Stimulated activated CD4-positive, alpha-beta T cell treated with anti-CD3 and anti-CD28 coated beads, Interleukin-2, amount 100 ng/mL, for 48 hours (primary cell): ENCODE results near the gene GPER1.
A peak's percentile ranks its signal among the peaks of the same experiment; 100 is the strongest.
"Not testable (repeated sequence)": the region's sequence is repeated elsewhere in the genome, so short reads cannot be mapped to it uniquely, and the experiment has no call there.

Experiments
- DNase-seq, 2 donors: peaks; one replicate each; pipeline ENCODE4 v3.0.0-alpha.2; 2020

GPER1 gene

DNA sequence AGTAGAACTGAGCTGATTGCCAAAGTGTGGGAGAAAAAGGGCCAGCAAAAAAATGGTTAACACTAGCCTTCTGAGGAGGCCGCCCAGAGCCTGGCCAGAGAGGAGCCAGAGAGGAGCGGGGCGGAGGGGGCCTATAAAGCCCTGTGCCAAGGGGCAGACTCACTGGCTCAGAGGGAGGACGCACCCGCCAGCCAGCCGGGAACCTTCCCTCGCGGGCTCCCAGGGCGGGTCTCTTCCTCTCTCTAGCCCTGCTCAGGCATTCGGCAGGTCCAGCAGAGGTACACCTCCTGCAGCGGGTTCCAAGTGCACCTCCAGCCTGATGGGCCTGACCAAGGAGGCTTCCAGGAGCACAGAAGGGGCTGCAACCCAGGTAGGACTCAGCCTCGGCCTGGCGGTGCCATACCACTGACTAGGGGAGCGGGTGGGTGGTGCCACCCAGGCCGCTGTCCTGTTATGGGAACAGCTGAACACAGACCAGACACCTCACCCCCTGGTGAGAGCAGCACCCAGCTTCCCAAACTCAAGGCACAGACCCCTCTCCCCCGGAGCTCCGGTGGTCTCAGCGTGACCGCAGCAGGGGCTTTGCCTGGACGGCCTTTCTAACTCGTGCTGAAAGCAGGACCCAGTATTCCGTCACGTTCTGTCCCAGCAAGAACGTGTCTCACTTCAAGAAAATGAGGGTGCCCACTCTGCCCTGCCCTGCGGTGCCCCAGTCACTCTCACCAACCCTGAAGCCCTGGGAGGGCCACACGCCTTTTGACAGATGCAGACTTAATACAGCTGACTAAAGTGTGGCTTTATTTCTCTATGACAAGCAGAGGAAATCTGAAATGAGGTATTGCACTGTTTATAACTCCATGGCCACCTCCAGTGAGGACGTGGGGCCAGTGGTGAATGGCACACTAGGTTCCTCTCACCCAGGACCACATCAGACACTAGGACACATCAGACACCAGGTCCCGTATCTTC, at the start of gene GPER1:
Gene GPER1 (plus strand): TSS at position 162 of the 969 bp plus-strand sequence. CDS start 3,616 bp downstream, outside the sequence.
- no peak for DNase-seq

DNA sequence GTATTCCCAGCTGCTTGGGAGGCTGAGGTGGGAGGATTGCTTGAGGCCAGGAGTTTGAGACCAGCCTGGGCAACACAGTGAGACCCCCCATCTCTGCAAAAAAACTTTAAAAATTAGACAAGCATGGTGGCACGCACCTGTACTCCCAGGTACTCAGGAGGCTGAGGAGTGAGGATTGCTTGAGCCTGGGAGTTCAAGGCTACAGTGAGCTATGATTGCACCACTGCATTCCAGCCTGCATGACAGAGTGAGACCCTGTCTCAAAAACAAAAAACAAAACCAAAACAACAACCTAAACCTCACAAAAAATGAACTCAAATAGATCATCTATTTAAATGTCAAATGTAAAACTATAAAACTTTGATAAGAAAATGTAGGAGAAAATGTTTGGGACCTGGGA, 47.7 kb upstream of the GPER1 start:
- DNase-seq: not testable (repeated sequence)

DNA sequence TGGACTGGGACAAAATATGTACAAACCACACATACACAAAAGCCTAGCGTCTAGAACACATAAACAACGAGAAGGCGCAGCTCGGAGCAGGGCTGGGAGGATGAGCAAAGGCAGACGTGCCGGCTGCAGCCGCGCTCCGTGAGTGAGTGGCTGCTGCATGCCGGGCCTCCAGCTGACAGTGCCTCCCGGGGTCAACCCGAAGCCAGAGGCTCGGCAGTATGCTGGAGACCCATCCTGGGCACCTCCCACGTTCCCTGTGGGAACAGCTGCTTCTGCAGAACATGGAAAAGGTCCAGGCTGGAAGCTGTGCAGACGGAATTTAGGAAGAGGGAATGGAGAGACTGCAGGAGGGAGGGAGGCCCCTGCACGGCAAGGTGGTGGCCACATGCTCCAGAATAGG, 47.1 kb upstream of the GPER1 start:
- DNase-seq: no peak

DNA sequence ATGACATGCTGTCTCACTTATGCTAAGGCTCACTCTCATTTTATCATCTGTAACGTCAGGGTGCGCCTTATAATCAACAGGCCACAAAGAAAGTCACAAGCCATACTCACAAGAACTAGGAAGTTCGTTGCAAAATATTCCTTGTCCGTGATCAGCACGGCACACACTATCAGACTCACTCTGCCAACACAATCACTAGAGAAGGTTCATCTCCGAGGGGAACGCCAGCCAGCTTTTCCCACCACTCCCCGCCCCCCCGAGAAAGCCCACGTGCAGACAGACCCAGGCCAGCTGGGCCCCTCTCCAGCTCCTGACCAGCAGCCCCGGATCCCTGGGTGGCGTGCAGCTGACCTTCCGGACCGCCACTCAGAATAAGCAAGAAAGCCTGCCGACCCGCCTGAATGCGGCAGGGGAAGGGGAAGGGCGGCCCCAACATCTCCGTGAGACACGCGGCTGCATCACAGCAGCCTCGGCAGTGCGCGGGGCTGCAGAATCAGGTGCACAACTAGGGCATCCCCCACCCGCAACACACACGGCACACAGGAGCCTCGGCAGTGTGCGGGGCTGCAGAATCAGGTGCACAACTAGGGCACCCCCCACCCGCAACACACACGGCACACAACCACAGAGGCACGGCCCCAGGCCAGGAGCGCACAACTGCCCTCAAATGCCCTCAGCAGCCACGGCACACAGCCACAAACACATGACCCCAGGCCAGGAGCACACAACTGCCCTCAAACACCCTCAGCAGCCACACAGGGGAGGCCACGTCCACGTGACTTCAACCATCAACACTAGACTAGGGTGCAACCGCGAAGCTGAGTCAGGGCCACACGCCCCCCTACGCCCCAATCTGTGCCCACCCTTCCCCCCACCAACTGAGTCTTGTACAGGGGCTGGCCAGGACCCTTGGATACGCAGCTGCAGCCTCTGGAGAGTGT, 46.1 kb upstream of the GPER1 start:
- no peak for DNase-seq

DNA sequence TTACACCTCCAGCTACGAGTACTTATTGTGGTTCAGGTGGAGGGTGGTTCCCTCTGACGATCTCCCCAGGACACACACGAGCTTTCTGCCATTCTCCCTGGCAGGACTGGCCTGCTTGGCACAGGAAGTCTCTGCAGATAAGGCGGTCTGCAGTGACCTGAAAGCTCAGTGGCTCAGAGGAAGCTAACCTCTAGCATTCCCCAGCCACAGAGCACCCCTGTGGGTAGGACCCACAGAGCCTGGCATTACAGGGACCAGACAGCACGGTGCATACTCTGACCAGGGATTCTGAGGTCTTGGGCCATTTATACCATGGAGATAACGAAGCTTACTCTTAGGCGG, 45.5 kb upstream of the GPER1 start:
- DNase-seq: no peak

DNA sequence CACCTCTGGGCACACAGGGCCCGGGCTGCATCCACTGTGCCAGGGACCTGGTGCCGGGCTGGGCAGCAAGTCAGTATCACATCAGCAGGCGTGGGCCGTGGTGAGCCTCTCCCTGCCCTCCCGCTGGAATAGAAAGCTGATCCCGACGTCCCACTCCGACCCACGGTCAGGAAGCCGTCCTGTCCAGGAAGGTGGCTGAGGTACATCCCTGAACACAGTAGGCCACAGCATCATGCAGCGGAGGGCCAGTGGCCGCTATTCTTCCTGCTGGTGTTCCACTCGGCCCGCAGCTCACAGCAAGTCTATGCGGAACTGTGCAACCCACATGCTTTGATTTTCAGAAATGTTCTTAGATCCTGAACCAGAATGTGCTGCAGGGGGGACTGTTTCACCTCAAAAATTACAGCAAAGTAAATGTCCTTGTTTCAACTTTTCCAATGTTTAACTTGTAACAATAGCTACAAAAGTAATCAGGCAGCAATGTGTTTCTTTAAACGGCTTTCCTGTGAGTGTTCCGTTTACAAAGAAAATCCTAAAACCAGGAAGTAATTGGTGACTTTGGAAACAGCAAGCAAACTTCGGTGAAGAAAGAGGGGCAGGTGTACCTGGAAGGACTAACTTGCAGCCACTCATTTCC, 44.2 kb upstream of the GPER1 start:
- DNase-seq: no peak

DNA sequence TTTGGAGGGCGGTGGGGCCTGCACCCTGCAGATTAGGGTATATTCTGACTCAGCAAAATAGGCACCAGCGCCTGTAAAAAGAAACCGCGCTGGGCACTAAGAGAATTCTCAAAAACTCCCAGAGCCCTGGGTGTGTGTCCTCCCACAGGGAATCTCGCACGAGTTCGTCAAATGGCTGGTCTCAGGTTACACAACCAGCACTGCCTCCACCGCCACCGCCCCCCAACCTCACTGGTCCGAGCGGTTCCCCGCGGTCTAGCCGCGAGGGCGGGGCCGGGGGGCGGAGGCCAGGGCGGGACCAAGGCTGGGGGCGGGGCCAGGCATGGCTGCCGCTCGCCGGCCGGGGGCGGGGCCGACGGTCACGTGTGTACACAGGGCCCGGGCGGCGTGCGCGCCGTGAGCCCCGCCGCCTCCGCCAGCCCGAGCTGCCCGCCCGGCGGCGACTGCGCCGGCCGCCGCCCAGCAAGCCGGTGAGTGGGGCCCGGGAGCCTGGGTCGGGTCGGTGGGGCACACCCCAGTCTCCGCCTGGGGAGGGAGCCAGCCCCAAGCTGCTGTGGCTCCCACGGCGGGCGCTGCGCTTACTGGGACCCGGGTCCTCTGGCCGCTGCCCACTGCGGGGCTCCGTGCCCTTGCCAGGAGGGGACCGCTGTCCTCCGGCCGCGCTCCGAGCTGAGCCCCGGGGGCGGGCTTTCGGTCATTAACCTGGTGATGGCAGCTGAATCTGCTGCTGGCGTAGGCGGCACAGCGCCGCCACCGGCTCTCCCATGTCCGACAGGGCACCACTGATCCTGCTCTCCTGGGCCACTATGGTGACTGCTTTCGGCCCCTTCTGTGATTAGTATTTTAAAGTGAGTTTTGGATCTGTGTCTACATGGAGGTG, 43.5 kb upstream of the GPER1 start, which contains the start of gene GPR146:
Gene GPR146 (plus strand): TSS at position 358 of the 880 bp plus-strand sequence. CDS start 12,970 bp downstream, outside the sequence.
- peak; percentile 94 to 96 for DNase-seq

DNA sequence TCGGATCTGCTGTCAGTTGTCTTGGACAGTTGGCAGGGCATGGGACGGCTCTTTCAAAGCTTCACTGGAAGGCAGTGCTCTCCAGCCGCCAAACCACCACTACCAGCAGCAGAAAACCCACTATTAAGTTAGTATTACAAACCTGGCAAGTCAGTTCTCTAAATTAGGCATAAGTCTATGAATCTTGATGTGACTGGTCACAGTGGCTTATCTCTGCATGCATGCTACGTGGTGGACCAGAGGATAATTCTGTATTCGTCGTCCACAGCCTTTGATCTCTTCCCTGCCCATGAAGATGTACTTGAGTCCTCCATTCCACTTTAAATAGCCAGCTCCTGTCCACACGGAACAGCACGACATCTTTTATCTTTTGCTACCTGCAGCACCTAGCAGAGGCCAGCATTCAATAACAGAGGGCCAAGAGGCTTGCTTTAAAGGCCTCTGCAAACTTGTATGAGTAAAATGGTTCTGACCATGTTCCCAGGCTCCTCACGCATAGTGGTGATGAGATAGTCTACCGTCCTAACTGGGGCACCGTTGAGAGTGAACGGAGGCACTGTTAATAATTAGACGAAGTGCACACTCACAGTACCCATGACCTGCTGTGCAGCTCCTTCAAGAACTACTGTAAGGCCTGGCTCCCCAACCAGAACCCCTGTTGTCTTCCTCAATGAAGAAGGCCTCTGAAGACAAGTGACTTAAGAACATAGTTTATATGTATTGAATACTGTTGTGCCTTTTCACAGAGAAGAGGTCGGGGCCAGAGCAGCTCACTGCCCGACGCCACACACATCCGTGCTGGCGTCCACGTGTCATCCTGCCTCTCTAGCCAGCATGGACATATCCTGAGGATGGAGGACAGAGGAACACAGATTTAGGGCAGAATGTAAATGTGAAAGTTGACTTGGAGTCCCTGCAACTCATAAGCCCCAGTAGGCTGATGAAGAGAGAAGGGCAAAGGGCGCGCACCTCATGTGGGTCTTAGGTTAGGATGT, 42.5 kb upstream of the GPER1 start:
- DNase-seq: no peak

DNA sequence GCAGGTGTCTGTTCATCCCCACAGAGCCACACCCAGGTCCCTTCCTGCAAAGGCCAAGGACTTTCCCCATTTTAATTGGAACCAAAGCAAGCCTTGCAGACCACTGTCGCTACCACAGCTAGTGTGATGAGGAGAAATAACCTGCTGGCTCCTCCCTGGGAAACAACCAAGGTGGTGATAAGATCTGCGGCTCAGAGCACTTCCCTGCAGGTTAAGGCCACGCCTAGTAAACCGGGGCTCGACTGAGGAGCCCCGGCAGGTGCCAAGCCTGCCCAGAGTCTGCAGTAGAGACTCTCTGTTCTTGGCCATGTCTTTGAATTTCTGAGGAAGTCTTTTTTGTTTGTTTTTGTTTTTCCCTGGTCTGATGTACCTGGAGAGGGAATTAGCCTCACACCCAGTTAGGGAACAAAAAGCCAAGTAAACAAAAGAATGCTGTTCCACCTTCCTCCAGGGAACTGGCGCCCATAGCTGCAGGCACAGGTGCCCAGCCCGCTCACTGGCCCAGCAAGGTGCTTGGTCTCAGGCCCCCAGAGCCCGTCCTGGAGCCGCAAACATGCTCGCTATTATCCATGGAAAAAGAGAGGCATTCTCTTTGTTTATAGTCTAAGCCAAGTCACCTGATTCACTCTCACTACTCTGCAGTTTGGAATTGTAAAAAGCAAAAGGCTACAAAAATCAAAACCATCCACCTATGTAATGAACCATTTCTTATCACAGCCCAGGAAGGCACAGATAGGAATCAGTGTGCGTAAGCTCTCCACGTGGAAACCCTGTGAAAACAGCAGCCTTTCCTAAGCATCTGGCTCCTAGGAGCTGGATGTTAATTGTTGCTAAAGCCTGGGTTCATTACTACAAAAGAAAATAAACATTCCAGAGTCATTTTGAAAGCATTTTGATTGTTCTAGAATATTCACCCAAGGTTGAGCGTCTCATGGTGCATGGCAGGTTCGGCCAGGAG, 40.9 kb upstream of the GPER1 start:
- no peak for DNase-seq

DNA sequence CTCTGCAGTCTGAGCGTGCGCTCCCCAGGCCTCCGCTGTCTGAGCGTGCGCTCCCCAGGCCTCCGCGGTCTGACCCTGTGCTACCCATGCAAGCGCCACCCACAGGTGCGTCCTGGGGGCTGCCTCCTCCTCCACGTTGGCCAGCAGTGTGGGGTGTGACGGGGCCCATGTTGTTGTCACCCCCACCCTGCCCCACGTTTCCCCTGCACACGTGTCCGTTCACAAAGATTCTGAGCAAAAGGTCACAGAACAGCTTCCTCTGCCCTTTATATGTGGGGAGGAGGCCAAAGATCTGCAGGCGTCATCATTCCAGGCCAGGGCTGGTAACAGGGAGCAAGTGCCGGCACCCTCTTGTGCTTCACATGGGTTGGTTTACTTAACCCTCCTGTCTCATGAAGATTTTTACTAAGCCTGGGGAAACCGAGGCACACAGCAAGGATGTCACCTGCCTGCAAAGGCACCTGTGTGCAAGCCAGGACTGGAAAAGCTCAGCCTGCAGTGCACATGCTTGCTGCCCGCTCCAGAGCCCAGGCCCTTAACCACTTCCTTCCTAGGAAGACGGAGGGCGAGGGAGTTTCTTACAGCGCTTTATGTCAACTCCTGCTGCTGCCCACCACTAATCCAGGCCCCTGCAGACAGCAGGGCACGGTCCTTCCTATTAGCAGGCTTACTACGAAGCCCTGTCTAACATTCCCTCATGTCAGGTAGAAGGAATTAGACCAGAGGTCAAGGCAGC, 38.7 kb upstream of the GPER1 start:
- no peak for DNase-seq

DNA sequence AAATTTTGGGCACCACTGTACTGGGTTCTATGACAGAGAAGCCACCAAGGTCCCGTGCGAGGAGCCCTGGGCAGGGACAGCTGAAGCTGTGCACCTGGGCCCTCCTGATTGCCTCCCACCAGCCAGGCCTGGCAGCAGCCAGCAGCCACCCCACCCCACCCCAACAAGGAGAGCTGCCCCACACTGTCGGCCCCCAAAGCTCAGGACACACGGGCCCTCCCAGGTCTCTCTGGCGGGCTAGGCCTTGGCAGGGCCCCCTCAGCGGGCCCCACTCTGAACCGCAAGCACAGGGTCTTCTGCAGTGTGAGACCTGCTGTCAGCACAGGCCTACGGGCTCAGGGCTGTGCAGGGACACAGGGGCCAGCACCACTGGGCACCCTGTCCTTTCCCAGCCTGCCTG, 38.1 kb upstream of the GPER1 start:
- no peak for DNase-seq

DNA sequence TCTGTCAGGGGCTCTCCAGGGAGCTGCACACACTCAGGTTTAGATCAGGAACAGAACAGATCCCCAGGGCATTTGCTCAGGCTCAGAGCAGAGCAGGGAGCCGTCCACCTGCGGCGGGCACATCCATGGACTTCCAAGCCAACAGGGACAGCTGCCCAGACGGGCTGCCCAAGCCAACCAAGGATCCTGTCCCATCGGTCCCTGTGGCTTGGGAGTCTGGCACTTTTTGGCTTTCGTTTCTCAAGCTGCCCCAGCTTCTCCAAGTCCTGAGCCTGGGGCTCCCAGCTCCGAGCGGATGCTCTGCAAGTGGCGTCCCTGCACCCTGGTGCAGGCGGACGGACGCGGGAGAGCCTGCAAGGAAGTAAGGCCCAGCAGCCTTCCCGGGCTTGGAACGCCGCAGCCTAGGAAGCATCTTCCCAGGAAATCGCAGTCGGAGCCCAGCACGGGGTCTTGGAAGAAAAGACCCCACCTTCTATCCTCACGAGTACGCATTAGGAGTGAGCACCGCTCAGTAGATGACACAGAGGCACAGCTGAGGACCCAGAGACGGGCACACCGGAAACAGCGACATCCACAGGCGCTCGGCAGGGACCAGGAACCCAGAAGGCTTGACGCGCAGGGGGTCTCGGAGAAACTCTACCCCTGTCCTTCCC, 37.5 kb upstream of the GPER1 start:
- no peak for DNase-seq

DNA sequence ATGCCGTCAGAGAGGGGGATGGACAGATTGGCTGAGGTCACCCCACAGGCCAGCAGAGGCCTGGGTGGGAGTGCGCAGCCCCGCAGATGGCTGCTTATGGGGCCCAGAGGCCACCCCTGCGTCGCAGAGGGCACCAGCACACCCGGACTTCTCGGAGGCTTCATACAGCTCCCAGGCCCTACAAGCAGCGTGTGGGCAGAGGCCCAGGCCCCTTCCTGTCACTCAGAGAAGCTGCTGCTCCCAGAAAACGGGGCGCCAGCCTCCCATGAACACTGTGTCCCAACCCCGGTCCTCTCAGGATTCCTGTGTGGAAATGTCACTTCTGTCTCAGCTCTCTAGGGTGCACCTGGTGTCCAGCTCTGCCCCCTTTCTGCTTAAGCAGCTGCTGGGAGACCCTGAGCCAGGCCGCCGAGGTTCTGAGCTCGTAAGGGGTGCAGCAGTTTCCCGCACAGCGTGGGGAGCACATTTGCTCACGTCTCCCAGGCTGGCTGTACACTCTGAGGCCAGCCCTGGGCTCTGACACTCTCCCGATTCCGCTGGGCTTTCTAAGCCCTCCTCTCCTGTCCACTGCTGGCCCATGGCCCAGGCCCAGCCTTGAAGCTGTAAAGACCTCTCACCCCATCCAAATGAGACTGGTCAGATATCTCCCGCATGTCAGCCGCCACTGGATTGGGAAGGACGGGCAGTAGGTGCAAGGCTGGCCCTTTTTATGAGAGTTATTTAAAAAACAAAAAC, 36.8 kb upstream of the GPER1 start:
- DNase-seq: no peak

DNA sequence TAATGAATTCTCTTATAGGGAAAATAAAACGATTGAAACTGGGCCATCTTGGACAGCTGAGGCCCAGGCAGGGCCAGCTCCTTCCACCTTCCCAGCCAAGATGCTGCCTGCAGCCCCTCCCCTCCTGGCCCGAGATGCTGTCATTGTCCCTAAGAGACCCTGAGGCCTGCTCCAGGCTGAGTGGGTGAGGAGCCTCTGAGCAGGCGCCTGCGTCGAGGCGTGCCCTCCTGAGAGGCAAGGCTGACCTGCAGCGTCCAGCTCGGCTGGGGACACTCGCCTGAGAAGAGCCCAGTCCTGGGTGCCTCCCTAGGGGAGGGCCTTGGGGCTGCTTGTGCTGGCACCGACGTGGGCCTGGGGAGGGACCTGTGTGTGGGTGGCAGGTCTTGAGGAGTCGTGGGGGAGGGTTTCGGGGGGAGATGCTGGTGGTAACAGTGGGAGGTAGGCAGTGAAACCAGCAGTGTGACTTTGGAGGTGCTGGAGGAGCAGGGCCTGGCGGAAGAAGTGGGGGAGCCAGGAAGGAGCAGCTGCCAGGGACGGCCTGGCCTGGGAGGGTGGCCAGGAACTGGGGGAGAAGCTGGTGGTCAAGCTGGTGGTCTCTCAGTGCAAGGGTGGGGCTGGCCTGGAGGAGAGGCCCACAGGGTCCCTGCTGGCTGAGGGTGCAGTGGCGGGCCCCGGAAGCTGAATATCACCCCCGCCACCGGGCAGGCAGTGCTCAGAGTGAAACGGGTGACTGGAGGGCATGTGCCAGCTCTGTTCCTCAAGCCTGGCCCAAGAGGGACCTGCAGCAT, 35.7 kb upstream of the GPER1 start:
- DNase-seq: no peak

DNA sequence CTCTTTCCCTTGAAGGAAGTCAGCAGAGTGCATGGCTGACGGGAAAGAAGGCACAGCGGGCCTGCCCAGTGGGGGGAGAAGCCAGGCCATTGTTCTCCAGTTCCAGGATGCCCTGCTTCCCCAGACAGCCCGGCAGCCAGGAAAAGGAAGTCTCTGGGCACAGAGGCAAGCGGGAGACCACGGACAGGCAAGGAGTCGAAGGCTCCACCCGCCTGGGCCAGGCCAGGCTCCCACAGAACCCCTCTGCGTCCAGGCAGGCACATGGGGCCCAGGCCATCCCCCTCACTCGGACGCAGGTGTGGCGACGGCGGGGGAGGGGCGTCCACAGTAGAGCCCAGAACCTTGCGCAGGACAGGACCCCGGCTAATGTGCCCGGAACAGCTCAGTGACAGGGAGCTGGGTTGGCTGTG, 34.9 kb upstream of the GPER1 start:
- DNase-seq: no peak

DNA sequence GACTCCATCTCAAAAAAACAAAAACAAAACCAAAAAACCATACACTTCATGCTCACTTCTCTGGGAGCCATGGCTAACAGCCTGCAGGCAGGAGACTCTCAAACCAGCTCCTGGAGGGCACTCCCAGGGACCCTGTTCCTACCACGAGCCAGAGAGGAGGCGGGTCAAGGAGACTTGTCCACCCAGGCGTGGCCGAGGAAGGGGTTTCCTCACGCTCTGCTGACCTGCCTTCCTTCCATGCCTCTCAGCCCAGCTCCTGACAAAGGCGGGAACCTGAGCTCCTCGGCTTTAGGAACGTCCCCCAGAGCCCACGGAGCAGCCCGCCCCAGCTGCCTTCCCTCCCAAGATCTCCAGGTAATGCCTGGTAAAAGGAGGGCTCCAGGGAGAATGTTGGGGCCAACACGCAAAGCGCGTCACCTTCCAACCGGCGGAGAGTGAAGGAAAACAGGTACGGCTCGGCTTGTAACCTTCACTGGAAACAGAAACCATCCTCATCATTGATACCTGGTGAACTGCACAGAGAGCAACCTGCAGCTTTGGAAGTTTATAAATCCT, 34.0 kb upstream of the GPER1 start:
- no peak for DNase-seq
